NCI-H187 treated with DMSO at 0.1 percent for 48 hours (cell line): ENCODE results near the gene ATG4B.
"Not testable (repeated sequence)": the region's sequence is repeated elsewhere in the genome, so short reads cannot be mapped to it uniquely, and the experiment has no call there.

Experiments
- DNase-seq: peaks from one replicate; lab custom pipeline; 2025; lab: John Stamatoyannopoulos, UW

ATG4B gene

DNA sequence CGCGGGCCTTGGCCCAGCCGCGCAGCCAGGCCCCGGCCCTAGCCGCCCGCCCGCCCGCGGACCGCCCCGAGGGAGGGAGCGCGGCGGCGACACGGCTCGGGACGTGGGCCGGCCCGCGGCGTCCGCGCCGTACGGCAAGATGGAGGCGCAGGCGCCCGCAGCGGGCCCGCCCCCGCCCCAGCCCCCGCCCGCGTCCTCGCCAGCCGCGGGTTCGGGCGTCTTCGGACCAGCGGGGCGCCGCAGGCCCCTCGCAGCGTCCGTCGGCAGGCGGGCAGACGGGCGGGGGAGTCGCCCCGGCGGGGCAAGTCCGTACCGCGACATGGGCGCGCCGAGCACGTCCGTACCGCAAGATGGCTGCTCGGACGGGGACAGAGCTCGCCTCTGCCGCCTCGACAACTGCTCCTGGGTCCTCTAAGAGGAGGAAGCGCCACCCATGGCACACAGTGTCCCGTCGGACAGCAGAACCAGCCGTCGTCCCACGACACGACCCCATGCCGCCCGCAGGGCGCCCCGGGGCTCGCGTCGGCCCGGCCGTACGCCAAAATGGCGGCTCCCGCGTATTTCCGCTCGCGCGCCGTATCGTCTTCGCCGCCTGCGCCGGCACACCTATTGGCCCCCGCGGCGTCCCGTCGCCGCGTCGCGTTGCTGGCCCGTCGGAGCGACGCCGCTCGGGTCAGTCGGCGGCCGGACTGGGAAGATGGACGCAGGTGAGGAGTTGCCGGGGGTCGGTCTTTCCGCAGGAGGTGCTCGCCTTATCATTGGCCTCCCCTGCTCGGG lies at the start of gene ATG4B, which contains the start of gene THAP4:
Gene ATG4B, plus strand, starts transcription at position 676 of the 777 bp plus-strand sequence. Its CDS starts 22 bp downstream, at position 698.
Gene THAP4, minus strand, starts transcription at position 141 of the 777 bp plus-strand sequence. CDS start 141 bp downstream, outside the sequence.
- no peak for DNase-seq

GRCh38 chr2:241589863-241590262 lies 47.6 kb upstream of the ATG4B start:
- DNase-seq = not testable (repeated sequence)

- DNase-seq = not testable (repeated sequence)
Measured at GRCh38 chr2:241590496-241591455, 46.7 kb upstream of the ATG4B start.

DNA sequence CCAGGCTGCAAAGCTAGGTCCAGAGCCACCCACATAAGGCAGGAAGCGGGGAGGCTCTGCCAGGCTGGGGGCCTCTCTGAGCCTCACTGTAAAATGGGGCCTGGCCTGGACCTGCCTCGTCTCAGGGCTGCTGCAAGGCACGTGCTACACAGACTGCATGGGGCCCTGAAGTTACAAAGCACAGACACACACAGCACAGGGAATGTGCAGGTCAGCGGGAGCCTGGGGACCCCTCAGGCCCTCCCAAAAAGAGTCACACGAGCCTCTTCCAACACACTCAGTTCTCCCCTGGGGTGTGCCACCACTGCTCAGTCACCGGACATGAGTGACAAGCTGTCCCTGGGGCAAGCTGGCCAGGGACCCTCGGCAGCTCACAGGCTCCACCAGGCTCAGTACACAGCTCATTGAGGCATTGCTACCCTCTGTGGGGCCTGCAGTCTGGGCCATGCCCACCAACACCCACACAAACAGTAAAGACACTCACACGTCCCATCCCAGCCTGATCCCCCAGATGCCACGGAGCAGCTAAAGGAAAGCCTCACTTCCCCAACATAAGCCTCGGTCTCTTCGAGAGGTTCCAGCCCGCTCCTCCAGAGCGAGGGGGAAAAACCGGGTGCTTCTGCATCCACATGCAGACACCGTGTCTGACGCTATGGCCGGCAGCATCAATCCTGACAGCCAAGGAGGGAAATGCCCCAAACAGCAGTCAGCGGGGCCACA lies 45.2 kb upstream of the ATG4B start:
- DNase-seq = no peak

GRCh38 chr2:241593271-241593670 lies 44.2 kb upstream of the ATG4B start:
- no peak for DNase-seq

DNA sequence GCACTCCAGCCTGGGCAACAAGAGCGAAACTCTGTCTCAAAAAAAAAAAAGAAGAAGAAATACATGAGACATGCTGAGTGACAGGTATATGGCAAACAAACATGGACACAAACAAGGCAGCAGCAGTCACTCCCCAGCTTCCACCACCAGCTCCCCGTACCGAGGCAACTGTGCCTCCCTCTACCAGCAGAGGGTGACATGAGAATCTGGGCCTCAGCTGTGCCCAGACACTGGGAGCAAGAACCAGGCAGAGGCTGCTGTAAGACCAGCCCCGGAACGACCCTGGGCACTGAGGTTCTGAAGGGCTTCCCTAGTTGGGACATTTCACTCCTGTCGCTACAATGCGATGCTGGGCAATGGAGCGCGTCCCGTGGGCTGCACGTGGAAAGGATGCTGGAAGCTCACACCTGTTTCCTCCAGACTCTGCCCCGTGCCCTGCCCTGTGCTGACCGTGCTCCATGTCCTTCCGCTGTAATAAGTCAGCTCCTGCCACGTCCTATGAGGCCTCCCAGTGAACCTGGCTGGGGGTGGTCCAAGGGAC lies 41.8 kb upstream of the ATG4B start:
- DNase-seq = no peak

DNA sequence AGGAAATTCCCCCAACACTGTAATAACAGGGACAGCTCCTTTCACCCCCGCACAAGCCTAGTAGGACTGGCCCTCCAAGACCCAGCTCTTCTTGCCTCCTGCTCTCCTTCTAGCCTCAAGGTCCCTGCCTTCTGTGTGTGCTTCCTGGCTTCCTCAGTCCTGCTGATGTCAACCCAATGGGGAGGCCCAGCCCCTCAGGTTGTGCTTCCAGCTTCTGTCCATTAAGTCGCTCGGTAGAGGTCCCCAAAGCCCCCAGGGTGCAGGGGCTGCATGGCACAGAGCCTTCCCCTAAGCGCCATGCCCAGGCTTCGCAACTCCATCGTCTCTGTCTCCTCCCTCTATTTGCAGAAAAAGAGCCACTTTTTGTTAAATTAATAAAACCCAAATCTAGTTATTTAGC lies 39.9 kb upstream of the ATG4B start:
- DNase-seq = no peak

DNA sequence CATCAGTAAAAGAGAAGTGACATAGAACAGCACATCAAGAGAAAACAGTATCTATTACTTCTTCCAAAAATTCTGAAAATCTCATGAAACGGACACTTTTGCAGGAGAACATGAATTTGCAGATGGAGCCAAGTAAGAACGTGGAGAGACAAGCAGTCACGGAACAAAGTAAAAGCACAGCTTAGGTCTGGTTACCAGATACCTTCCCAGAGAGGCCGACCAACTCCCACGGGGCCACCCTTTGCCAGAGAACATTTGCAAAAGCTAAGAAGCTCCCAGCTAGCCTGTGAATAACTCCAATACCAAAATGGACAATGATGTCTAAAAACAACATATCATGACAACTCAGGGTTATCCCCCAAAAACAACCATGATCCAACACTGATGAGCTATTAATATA lies 39.4 kb upstream of the ATG4B start:
- DNase-seq = no peak

DNA sequence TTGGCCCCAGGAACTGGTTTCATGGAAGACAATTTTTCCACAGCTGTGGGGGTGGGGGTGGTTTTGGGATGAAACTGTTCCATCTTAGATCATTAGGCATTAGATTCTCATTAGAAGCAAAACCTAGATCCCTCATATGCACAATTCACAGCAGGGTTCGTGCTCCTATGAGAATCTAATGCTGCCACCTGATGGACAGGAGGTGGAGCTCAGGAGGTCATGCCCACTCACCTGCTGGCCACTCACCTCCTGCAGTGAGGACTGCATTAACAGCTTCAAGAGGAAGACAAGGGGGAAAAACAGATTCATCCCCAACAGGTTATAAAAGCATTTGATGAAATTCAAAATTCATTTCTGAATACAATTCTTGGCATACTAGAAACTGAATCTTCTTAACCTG lies 39.0 kb upstream of the ATG4B start:
- DNase-seq = no peak

DNA sequence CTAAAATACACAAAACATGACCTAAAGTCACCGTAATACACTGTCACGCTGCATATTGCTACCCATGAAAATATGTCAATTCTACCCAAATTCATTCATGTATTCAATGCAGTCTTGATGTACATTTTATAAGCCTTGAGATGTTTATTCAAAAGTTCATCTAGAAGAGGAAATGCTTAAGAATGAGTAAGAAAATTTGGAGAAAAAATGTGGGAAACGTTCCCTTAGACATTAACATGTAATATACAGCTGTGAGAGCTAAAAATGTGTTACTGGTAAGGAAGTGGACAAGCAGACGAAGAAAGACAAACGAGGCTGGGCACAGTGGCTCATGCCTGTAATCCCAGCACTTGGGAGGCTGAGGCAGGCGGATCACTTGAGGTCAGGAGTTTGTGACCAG lies 37.9 kb upstream of the ATG4B start:
- no peak for DNase-seq

GRCh38 chr2:241601841-241602240 lies 35.7 kb upstream of the ATG4B start:
- DNase-seq = no peak

DNA sequence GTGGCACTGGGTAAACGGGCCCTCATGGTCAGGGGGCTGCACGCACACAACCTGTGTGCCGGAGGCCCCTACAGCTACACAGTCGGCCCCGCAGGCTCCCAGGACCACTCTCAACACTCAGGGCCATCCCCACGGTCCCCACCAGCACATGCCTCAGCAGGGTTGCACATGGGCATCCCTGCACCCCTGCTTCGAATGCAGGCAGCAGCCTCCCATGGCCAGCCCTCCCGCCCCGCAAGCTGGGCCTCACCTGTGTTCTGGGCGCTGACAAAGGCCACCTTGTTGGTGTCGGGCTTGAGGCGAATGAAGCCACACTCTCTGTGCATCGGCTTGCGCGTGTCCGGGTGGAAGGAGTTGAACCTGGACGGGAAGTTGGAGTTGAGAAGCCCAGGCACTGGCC lies 34.8 kb upstream of the ATG4B start:
- no peak for DNase-seq

DNA sequence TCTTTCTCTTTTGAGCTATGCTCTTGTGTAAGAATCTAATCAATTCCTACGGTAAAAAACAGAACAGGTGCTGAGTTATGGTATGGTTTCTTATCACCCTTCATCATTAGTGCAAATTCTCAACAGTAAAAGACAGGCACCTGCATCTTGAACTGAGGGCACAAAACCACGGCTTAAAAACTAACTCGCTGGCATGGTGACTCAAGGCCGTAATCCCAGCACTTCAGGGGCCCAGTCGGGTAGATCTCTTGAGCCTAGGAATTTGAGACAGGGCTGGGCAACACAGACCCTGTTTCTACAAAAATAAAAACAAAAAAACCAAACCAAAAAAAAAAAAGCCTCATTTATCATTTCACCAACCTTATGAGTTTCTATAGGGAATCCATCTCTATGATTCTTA lies 33.8 kb upstream of the ATG4B start:
- DNase-seq = no peak

DNA sequence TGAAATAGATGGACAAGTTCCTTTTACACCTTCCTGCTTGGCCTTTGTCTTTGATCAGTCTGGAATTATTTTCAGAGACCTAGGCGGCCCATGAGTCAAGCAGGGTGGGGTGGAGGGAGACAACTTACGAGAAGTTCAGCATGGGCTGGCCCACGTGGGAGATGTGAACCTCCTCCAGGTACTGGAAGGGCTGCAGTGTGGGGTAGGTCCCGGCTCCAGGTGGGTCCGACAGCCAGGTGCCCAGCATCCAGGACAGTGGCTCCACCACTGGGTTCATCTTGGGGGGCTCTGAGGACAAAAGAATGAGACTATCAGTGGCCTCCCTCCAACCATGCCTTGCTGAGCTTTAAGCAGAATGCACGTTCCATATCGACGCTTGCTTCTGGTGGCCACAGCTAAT lies 31.3 kb upstream of the ATG4B start:
- no peak for DNase-seq

- DNase-seq = no peak
Measured at GRCh38 chr2:241607162-241607885, 30.2 kb upstream of the ATG4B start.

- DNase-seq = no peak
Measured at GRCh38 chr2:241608881-241609280, 28.6 kb upstream of the ATG4B start.

DNA sequence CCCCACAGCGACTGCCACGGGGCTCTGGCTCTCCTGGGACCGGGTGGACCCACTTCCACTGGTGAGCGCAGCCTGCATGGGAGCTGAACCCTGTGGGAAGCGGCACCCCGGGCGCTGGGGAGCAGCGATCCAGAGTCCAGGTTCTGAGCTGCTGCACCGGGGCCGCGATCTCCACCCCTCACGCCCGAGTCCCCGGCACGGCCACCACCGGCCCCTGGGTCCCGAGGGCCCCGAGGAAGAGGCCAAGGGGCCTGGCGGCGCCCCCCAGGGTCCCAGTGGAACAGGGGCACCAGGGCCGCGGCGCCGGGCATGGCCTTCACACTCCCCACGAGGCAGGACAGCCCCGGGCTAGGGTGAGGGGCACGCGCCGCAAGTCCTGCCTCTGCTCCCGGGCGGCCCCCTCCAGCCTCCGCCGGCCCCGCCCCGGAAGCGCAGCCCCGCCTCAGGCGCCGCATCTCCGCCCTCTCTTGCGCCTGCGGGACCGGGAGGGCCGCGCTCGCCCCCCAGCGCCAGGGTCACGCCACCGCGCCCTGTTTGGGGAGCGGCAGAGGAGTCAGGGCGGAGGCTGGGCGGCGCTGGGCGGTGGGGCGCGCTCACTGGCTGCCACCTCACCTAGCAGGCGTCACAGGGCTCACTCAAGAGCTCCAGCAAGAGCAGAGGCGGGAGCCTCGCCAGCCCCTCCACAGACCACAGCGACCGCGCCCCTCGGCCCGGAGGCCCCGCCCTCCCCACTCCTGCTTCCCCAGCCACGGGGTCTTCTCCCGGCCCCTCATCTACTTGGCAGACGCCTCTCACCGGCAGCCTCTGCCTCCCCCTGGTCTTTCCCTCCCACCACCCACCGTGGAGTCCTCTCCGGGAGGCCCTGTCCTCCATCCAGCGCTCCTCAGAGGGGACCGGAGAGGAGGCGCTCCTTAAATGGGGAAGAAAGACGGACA lies 27.4 kb upstream of the ATG4B start:
- DNase-seq = no peak

- no peak for DNase-seq
Measured at GRCh38 chr2:241611062-241611461, 26.4 kb upstream of the ATG4B start.

DNA sequence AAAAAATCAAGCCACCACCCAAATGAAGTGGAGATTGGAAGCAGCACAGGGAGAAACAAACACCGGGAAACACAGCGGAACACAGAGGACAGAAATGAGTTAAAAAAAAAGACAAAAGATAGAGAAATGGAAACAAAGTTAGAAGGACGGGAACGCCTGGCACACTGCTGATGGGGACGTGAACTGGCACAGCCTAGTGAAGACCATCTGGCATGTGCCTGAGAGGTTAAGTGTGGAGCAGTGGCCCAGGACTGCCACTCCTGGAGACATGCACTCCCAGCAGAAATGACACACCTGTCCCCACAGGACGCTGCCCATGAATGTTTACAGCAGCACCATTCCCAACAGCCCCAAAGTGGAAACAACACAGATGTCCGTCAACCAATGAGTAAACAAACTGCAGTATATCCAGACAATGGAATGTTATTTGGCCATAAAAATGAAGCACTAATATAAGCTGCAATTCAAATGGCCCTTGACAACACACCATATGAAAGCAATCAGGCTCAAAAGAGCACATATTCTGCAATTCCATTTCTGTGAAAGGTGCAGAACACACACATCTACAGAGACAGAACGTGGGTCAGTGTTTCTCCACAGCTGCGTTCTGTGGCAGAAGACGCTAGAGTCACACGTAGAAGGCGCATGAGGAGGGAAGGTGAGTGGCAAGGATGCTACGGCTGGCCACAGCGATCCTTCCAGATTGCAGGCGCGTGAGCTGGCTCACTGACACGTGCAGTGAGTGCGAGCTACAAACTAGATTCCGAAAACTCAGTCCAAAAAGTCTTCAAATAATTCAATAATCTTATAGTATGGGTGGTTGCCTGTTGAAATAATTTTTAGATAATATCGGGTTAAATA lies 25.1 kb upstream of the ATG4B start:
- DNase-seq = no peak
